SK-N-SH (cell line): ENCODE results near the gene NSD2. TPM values are rescaled to one million over a fixed set of nuclear protein-coding genes. Genes with fewer than 3 reads are reported as not detected.

Experiments used
- CTCF ChIA-PET: fragments of 300-600, 350-600 bp; formaldehyde crosslinking; extraction: SDS; loops from one replicate; lab custom pipeline; 2021; lab: Yijun Ruan, JAX
- POLR2A ChIA-PET: fragments of 350-600 bp; sonication (Branson Sonifier 250); formaldehyde crosslinking; extraction: SDS; loops from one replicate; lab custom pipeline; 2020; ENCODE audit warnings: antibody characterized with exemption, inconsistent platforms; lab: Yijun Ruan, JAX
- DNase-seq: peaks from one replicate; pipeline ENCODE4 v3.0.0; 2012
- H2AFZ ChIP-seq: fragments of 200-600 bp; sonication (generic); 2 replicates; pipeline ENCODE4 v1.8.1; 2016; ENCODE audit warnings: antibody characterized with exemption, mild to moderate bottlenecking, low read depth
- H3F3A ChIP-seq: fragments of 200-600 bp; sonication (generic); replicated peaks from 2 replicates; pipeline ENCODE3; 2016; ENCODE audit warnings: antibody characterized with exemption, mild to moderate bottlenecking; ENCODE audit not compliant: insufficient read depth
- H3K27ac ChIP-seq, 2 experiments: fragments of 200-500 bp in 1 of 2; fragments of 200-600 bp in 1 of 2; sonication (Bioruptor generic) in 1 of 2; sonication (generic), shearing (Covaris generic) in 1 of 2; 2 replicates each; pipeline versions ENCODE4 v1.5.1 to v1.6.1; 2014 to 2016; ENCODE audit warnings: low read depth in 2 of 2, inconsistent platforms in 1 of 2, low read length in 1 of 2, mild to moderate bottlenecking in 1 of 2, mixed read lengths in 1 of 2
- H3K27me3 ChIP-seq: fragments of 200-600 bp; sonication (generic), shearing (Covaris generic); 2 replicates; pipeline ENCODE4 v1.6.1; 2016; ENCODE audit warnings: mixed run types; ENCODE audit not compliant: insufficient read depth
- H3K36me3 ChIP-seq, 2 experiments: fragments of 200-500 bp in 1 of 2; fragments of 200-600 bp in 1 of 2; sonication (Bioruptor generic) in 1 of 2; sonication (generic) in 1 of 2; replicated peaks in 1 of 2; 2 replicates each; pipeline versions ENCODE3 to v1.5.1; 2014 to 2016; ENCODE audit warnings: low read length in 1 of 2, mild to moderate bottlenecking in 1 of 2; ENCODE audit not compliant: insufficient read depth in 2 of 2, control insufficient read depth in 1 of 2
- H3K4me1 ChIP-seq, 2 experiments: fragments of 200-500 bp in 1 of 2; fragments of 200-600 bp in 1 of 2; sonication (Bioruptor generic) in 1 of 2; sonication (generic), shearing (Covaris generic) in 1 of 2; 2 replicates each; pipeline versions ENCODE4 v1.5.1 to v1.6.1; 2014 to 2016; ENCODE audit warnings: low read depth in 1 of 2, low read length in 1 of 2, mixed run types in 1 of 2; ENCODE audit not compliant: insufficient read depth in 2 of 2, control insufficient read depth in 1 of 2
- H3K4me2 ChIP-seq: fragments of 200-600 bp; sonication (generic), shearing (Covaris generic); 2 replicates; pipeline ENCODE4 v1.6.1; 2017; ENCODE audit warnings: mixed run types
- H3K4me3 ChIP-seq, 2 experiments: fragments of 200-500 bp in 1 of 2; fragments of 200-600 bp in 1 of 2; sonication (Bioruptor generic) in 1 of 2; sonication (generic), shearing (Covaris generic) in 1 of 2; 2 replicates each; pipeline versions ENCODE4 v1.5.1 to v1.8.1; 2014 to 2016; ENCODE audit warnings: low read depth in 2 of 2, inconsistent platforms in 1 of 2, low read length in 1 of 2, mild to moderate bottlenecking in 1 of 2, mixed read lengths in 1 of 2, moderate library complexity in 1 of 2
- H3K79me2 ChIP-seq: fragments of 200-600 bp; sonication (generic); 2 replicates; pipeline ENCODE4 v1.8.1; 2017; ENCODE audit warnings: mild to moderate bottlenecking; ENCODE audit not compliant: insufficient read depth
- H3K9ac ChIP-seq: fragments of 200-600 bp; sonication (generic); 2 replicates; pipeline ENCODE4 v1.6.1; 2017; ENCODE audit warnings: mixed run types
- H3K9me2 ChIP-seq: fragments of 200-600 bp; sonication (generic); 2 replicates; pipeline ENCODE4 v1.6.1; 2017; ENCODE audit warnings: mixed run types
- H3K9me3 ChIP-seq: fragments of 200-600 bp; sonication (generic); 2 replicates; pipeline ENCODE4 v1.6.1; 2017; ENCODE audit warnings: mixed run types, mild to moderate bottlenecking, moderate library complexity
- H4K20me1 ChIP-seq: fragments of 200-600 bp; sonication (generic); 2 replicates; pipeline ENCODE4 v1.6.1; 2017; ENCODE audit warnings: mild to moderate bottlenecking, mixed run types; ENCODE audit not compliant: insufficient read depth
- CTCF ChIP-seq: fragments of 200-600 bp; sonication (generic); IDR thresholded peaks from 2 replicates; pipeline ENCODE4 v1.6.1; 2017; ENCODE audit warnings: antibody characterized with exemption, mild to moderate bottlenecking, moderate library complexity
- EP300 ChIP-seq, 2 experiments: IDR thresholded peaks; 2 replicates each; pipeline versions ENCODE4 v1.4.0 to v1.6.1; 2012; ENCODE audit warnings: borderline replicate concordance in 1 of 2, low read depth in 1 of 2, low read length in 1 of 2
- FOSL2 ChIP-seq: IDR thresholded peaks from 2 replicates; pipeline ENCODE4 v1.4.0; 2012; ENCODE audit warnings: low read depth, mild to moderate bottlenecking, moderate library complexity, borderline replicate concordance
- FOXJ3 ChIP-seq: sonication (generic); formaldehyde crosslinking; IDR thresholded peaks from 2 replicates; pipeline ENCODE4 v1.5.1; 2020; ENCODE audit warnings: mild to moderate bottlenecking, missing genetic modification reagents
- FOXM1 ChIP-seq: IDR thresholded peaks from 2 replicates; pipeline ENCODE4 v1.4.0; 2012; ENCODE audit warnings: low read depth, mild to moderate bottlenecking
- JUND ChIP-seq: IDR thresholded peaks from 2 replicates; pipeline ENCODE4 v1.4.0; 2012
- MAX ChIP-seq: IDR thresholded peaks from 2 replicates; pipeline ENCODE4 v1.4.0; 2012; ENCODE audit warnings: low read depth
- MEF2A ChIP-seq: IDR thresholded peaks from 2 replicates; pipeline ENCODE4 v1.4.0; 2012; ENCODE audit warnings: low read depth, borderline replicate concordance
- NRF1 ChIP-seq: IDR thresholded peaks from 2 replicates; pipeline ENCODE4 v1.6.1; 2012; ENCODE audit warnings: low read depth, mild to moderate bottlenecking, low read length
- PBX3 ChIP-seq: IDR thresholded peaks from 2 replicates; pipeline ENCODE4; 2012
- RAD21 ChIP-seq: IDR thresholded peaks from 2 replicates; pipeline ENCODE4 v1.6.1; 2012; ENCODE audit warnings: mild to moderate bottlenecking, low read length
- RCOR1 ChIP-seq: fragments of 150-350 bp; IDR thresholded peaks from 2 replicates; pipeline ENCODE4 v1.6.1; 2017; ENCODE audit warnings: antibody characterized with exemption, low read length
- SIN3A ChIP-seq: IDR thresholded peaks from 2 replicates; pipeline ENCODE4 v1.6.1; 2012; ENCODE audit warnings: low read depth, mild to moderate bottlenecking, low read length, moderate library complexity, borderline replicate concordance
- SMC3 ChIP-seq: IDR thresholded peaks from 2 replicates; pipeline ENCODE4 v1.6.1; 2012; ENCODE audit warnings: low read depth, low read length, improper control_type of control experiment
- TAF1 ChIP-seq: IDR thresholded peaks from 2 replicates; pipeline ENCODE4 v1.6.1; 2012; ENCODE audit warnings: low read depth, mild to moderate bottlenecking, low read length, moderate library complexity, borderline replicate concordance
- TCF12 ChIP-seq: IDR thresholded peaks from 2 replicates; pipeline ENCODE4 v1.4.0; 2012
- TEAD4 ChIP-seq: IDR thresholded peaks from 2 replicates; pipeline ENCODE4 v1.4.0; 2012; ENCODE audit warnings: mild to moderate bottlenecking, borderline replicate concordance; ENCODE audit not compliant: insufficient read depth
- USF2 ChIP-seq: fragments of 150-350 bp; IDR thresholded peaks from 2 replicates; pipeline ENCODE4 v1.6.1; 2017; ENCODE audit warnings: antibody characterized with exemption, low read length, low read depth, borderline replicate concordance
- YY1 ChIP-seq: IDR thresholded peaks from 2 replicates; pipeline ENCODE4 v1.4.0; 2012; ENCODE audit warnings: low read depth, mild to moderate bottlenecking
- WGBS: methylation state at CpG from one replicate; pipeline ENCODE4 v1.1.6; 2017; ENCODE audit warnings: low lambda C conversion rate; 5-methylcytosine and 5-hydroxymethylcytosine counted together
- polyA plus RNA-seq, 3 experiments: library from polyadenylated mRNA; depleted of rRNA; stranded (reverse); fragments of >200 nt; gene quantifications; 2 replicates each; pipeline ENCODE4 v1.2.3, GENCODE V29; 2012
- TF ChIP-seq, protein P1 (sequence below): IDR thresholded peaks from 2 replicates; pipeline ENCODE4 v1.6.1; 2012; ENCODE audit warnings: mild to moderate bottlenecking, low read depth, low read length, moderate library complexity

NSD2 gene
- polyA plus RNA-seq, 1 of the 3 experiments (the other 2 are of a cell fraction), result 34.2 TPM

DNA sequence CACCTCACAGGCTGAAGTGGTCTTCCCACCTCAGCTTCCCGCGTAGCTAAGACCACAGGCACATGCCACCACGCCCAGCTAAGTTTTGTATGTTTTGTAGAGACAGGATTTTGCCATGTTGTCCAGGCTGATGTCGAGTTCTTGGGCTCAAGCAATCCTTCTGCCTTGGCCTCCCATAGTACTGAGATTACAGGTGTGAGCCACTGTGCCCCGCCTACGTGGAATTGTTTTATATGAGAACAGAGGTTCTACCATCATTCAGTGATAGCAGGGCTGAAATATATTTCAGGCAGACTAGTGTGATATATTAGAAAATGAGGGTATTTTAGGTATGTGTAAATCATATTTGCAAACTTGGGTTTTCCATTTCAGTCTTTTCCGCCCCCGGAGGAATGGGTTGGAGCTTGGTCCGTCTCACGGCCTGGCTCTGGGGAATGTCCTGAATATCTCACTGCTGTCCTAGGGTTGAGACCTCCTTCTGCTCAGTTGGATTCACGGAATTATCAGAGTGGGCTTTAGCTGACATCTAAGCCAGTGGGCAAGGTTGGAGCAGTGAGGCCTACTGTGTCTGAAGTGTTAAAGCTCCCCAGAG is 19.9 kb downstream of the NSD2 start:
- Histone ChIP-seq H3K9me3 (no peaks in the 10 kb centered on the region), H2AFZ (no peak overlapping the region), H3K27me3 (no peaks in the 10 kb centered on the region), H3K9me2 (no peaks in the 10 kb centered on the region), H3F3A (peaks cover 17% of the 10 kb centered on the region), H4K20me1 (peaks cover 95% of the 10 kb centered on the region), H3K9ac (no peak overlapping the region), H3K79me2 (peaks cover 100% of the 10 kb centered on the region), H3K27ac (no peak overlapping the region), H3K4me1 (no peaks in the 10 kb centered on the region), H3K4me3 (no peak overlapping the region), H3K36me3 (peaks cover 2 to 10% of the 10 kb centered on the region in 2 experiments), H3K4me2 (no peak overlapping the region)
- POLR2A ChIA-PET, result no interaction called here
- over 99% methylated on average over 11 of the region's 11 CpGs for WGBS
- CTCF ChIA-PET, result interaction anchor here (0.6 to 1.7 kb wide), 6 partner anchors 8 to 143 kb away, joined by 3 to 11 read pairs (median 3); no protein-coding TSS in a partner anchor
- TF ChIP-seq RAD21 (no peak), MEF2A (no peak), CTCF (no peak), TAF1 (no peak), TCF12 (no peak), TEAD4 (no peak), FOSL2 (no peak), EP300 (IDR thresholded peaks at IDR 0.05; ENCODE audit: borderline replicate concordance in 1 of 2, low read depth in 1 of 2, low read length in 1 of 2) (no peak), NRF1 (no peak), USF2 (no peak), YY1 (no peak), FOXM1 (no peak), MAX (no peak), RCOR1 (no peak), SIN3A (no peak), SMC3 (no peak), PBX3 (no peak), JUND (no peak), FOXJ3 (no peak)
- TF ChIP-seq, protein P1, sequence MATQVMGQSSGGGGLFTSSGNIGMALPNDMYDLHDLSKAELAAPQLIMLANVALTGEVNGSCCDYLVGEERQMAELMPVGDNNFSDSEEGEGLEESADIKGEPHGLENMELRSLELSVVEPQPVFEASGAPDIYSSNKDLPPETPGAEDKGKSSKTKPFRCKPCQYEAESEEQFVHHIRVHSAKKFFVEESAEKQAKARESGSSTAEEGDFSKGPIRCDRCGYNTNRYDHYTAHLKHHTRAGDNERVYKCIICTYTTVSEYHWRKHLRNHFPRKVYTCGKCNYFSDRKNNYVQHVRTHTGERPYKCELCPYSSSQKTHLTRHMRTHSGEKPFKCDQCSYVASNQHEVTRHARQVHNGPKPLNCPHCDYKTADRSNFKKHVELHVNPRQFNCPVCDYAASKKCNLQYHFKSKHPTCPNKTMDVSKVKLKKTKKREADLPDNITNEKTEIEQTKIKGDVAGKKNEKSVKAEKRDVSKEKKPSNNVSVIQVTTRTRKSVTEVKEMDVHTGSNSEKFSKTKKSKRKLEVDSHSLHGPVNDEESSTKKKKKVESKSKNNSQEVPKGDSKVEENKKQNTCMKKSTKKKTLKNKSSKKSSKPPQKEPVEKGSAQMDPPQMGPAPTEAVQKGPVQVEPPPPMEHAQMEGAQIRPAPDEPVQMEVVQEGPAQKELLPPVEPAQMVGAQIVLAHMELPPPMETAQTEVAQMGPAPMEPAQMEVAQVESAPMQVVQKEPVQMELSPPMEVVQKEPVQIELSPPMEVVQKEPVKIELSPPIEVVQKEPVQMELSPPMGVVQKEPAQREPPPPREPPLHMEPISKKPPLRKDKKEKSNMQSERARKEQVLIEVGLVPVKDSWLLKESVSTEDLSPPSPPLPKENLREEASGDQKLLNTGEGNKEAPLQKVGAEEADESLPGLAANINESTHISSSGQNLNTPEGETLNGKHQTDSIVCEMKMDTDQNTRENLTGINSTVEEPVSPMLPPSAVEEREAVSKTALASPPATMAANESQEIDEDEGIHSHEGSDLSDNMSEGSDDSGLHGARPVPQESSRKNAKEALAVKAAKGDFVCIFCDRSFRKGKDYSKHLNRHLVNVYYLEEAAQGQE, result no peak
- DNase-seq, result no peak
